H9 (cell line): ENCODE measurements around the gene CDC42. TPM values are rescaled to one million over a fixed set of nuclear protein-coding genes. Genes with fewer than 3 reads are reported as not detected.

Experiments used
- DNase-seq: peaks from one replicate; pipeline ENCODE4 v3.0.0-alpha.2; 2017
- H2AFZ ChIP-seq: one replicate; pipeline ENCODE4 v1.6.1; 2013; ENCODE audit warnings: mild to moderate bottlenecking, low read length, control low read depth, moderate library complexity
- H2AK5ac ChIP-seq: 2 replicates; pipeline ENCODE4 v1.6.1; 2013; ENCODE audit warnings: low read length, control low read depth, mixed read lengths; ENCODE audit not compliant: insufficient read length
- H2BK120ac ChIP-seq: one replicate; pipeline ENCODE4 v1.6.1; 2013; ENCODE audit warnings: low read depth, mild to moderate bottlenecking, low read length, control low read depth, inconsistent platforms; ENCODE audit not compliant: poor library complexity, severe bottlenecking
- H2BK12ac ChIP-seq: 2 replicates; pipeline ENCODE4 v1.6.1; 2013; ENCODE audit warnings: low read length, control low read depth, mixed read lengths, low read depth; ENCODE audit not compliant: insufficient read length
- H2BK15ac ChIP-seq: 2 replicates; pipeline ENCODE4 v1.6.1; 2013; ENCODE audit warnings: low read depth, low read length, control low read depth
- H2BK20ac ChIP-seq: one replicate; pipeline ENCODE4 v1.6.1; 2013; ENCODE audit warnings: low read depth, mild to moderate bottlenecking, low read length, control low read depth, inconsistent platforms; ENCODE audit not compliant: poor library complexity, severe bottlenecking
- H2BK5ac ChIP-seq: 2 replicates; pipeline ENCODE4 v1.6.1; 2013; ENCODE audit warnings: low read length, control low read depth, mixed read lengths; ENCODE audit not compliant: insufficient read length
- H3K14ac ChIP-seq: 2 replicates; pipeline ENCODE4 v1.6.1; 2013; ENCODE audit warnings: low read length, control low read depth; ENCODE audit not compliant: insufficient read depth
- H3K18ac ChIP-seq: 2 replicates; pipeline ENCODE4 v1.6.1; 2013; ENCODE audit warnings: low read depth, mild to moderate bottlenecking, mixed read lengths, low read length, control low read depth; ENCODE audit not compliant: insufficient read length
- H3K23ac ChIP-seq: 2 replicates; pipeline ENCODE4 v1.6.1; 2013; ENCODE audit warnings: low read length, control low read depth, mixed read lengths, low read depth; ENCODE audit not compliant: insufficient read length
- H3K23me2 ChIP-seq: 2 replicates; pipeline ENCODE4 v1.6.1; 2013; ENCODE audit warnings: low read depth, mild to moderate bottlenecking, mixed read lengths, low read length, control low read depth; ENCODE audit not compliant: insufficient read length, poor library complexity, severe bottlenecking
- H3K27ac ChIP-seq: 2 replicates; pipeline ENCODE4 v1.5.1; 2013; ENCODE audit warnings: low read length, control low read depth, mixed read lengths, low read depth; ENCODE audit not compliant: insufficient read length
- H3K27me3 ChIP-seq: 2 replicates; pipeline ENCODE4 v1.6.1; 2013; ENCODE audit warnings: low read length, control low read depth, inconsistent platforms; ENCODE audit not compliant: insufficient read depth
- H3K4ac ChIP-seq: 2 replicates; pipeline ENCODE4 v1.6.1; 2013; ENCODE audit warnings: low read depth, mild to moderate bottlenecking, control low read depth, inconsistent platforms, low read length, moderate library complexity
- H3K4me1 ChIP-seq: 2 replicates; pipeline ENCODE4 v1.6.1; 2013; ENCODE audit warnings: low read length, control low read depth, inconsistent platforms; ENCODE audit not compliant: insufficient read depth
- H3K4me2 ChIP-seq: 2 replicates; pipeline ENCODE4 v1.6.1; 2013; ENCODE audit warnings: low read length, control low read depth, mixed read lengths; ENCODE audit not compliant: insufficient read length, insufficient read depth
- H3K56ac ChIP-seq: 2 replicates; pipeline ENCODE4 v1.6.1; 2013; ENCODE audit warnings: low read depth, mild to moderate bottlenecking, mixed read lengths, low read length, control low read depth; ENCODE audit not compliant: insufficient read length
- H3K79me1 ChIP-seq: 2 replicates; pipeline ENCODE4 v1.6.1; 2013; ENCODE audit warnings: low read depth, mild to moderate bottlenecking, moderate library complexity, low read length, control low read depth, inconsistent platforms; ENCODE audit not compliant: insufficient read depth, poor library complexity, severe bottlenecking
- H3K79me2 ChIP-seq: 2 replicates; pipeline ENCODE4 v1.6.1; 2013; ENCODE audit warnings: low read length, control low read depth, inconsistent platforms; ENCODE audit not compliant: insufficient read depth
- H3K9ac ChIP-seq: 2 replicates; pipeline ENCODE4 v1.6.1; 2013; ENCODE audit warnings: low read length, control low read depth, mixed read lengths; ENCODE audit not compliant: insufficient read length; ENCODE audit errors: extremely low read depth
- H3K9me3 ChIP-seq: one replicate; pipeline ENCODE4 v1.6.1; 2013; ENCODE audit warnings: low read depth, low read length, inconsistent platforms; ENCODE audit not compliant: control insufficient read depth
- H3T11ph ChIP-seq: one replicate; pipeline ENCODE4 v1.6.1; 2013; ENCODE audit warnings: mild to moderate bottlenecking, low read length, control low read depth, inconsistent platforms
- H4K20me1 ChIP-seq: one replicate; pipeline ENCODE4 v1.6.1; 2013; ENCODE audit not compliant: control insufficient read depth, insufficient read length, insufficient read depth
- H4K5ac ChIP-seq: 2 replicates; pipeline ENCODE4 v1.6.1; 2013; ENCODE audit warnings: low read depth, mild to moderate bottlenecking, mixed read lengths, low read length, control low read depth; ENCODE audit not compliant: insufficient read length
- H4K8ac ChIP-seq: replicated peaks from 2 replicates; pipeline ENCODE4 v1.6.1; 2013; ENCODE audit warnings: low read length, control low read depth, mixed read lengths, low read depth; ENCODE audit not compliant: insufficient read length
- H4K91ac ChIP-seq: 2 replicates; pipeline ENCODE4 v1.6.1; 2013; ENCODE audit warnings: low read depth, mild to moderate bottlenecking, moderate library complexity, mixed read lengths, low read length, control low read depth; ENCODE audit not compliant: insufficient read length
- H3K27ac Mint-ChIP-seq, 3 experiments: 2 replicates in 2 of 3; 3 replicates in 1 of 3; pipeline ENCODE4 v1.8.0; 2020 to 2021; ENCODE audit warnings: mixed read lengths in 3 of 3, mild to moderate bottlenecking in 1 of 3, moderate library complexity in 1 of 3
- H3K27me3 Mint-ChIP-seq: 2 replicates; pipeline ENCODE4 v1.8.0; 2021; ENCODE audit warnings: low read depth, mild to moderate bottlenecking, moderate library complexity, mixed read lengths
- H3K36me3 Mint-ChIP-seq, 3 experiments: 2 replicates in 2 of 3; 3 replicates in 1 of 3; pipeline ENCODE4 v1.8.0; 2020 to 2021; ENCODE audit warnings: low read depth in 3 of 3, mixed read lengths in 3 of 3; ENCODE audit not compliant: insufficient read depth in 1 of 3
- H3K4me1 Mint-ChIP-seq, 2 experiments: 2 replicates each; pipeline ENCODE4 v1.8.0; 2020; ENCODE audit warnings: mixed read lengths in 2 of 2
- H3K4me3 Mint-ChIP-seq, 2 experiments: 2 replicates in 1 of 2; 3 replicates in 1 of 2; pipeline ENCODE4 v1.8.0; 2020 to 2021; ENCODE audit warnings: mild to moderate bottlenecking in 2 of 2, mixed read lengths in 2 of 2, moderate library complexity in 1 of 2
- H3K9me3 Mint-ChIP-seq, 2 experiments: 2 replicates in 1 of 2; 3 replicates in 1 of 2; pipeline ENCODE4 v1.8.0; 2020; ENCODE audit warnings: mild to moderate bottlenecking in 2 of 2, mixed read lengths in 2 of 2, moderate library complexity in 1 of 2
- CTCF ChIP-seq: fragments of 200-600 bp; sonication (generic); conservative IDR thresholded peaks from 3 replicates; pipeline ENCODE4 v1.8.0; 2021; ENCODE audit warnings: antibody characterized with exemption, mild to moderate bottlenecking
- WGBS: extraction: QIAGEN DNeasy Blood & Tissue Kit; methylation state at CpG from one replicate; pipeline ENCODE4 v1.1.7; 2013; ENCODE audit warnings: missing lambda C conversion rate, low lambda C conversion rate, mixed read lengths; ENCODE audit not compliant: insufficient read length; ENCODE audit errors: extremely low coverage; 5-methylcytosine and 5-hydroxymethylcytosine counted together
- total RNA-seq: library from RNA; stranded (reverse); gene quantifications from 2 replicates; pipeline ENCODE4 v1.2.1, GENCODE V29; 2021

Gene CDC42
- total RNA-seq, 1 experiment from 2014 or later: 197 TPM

- DNase-seq: no peak
- Histone ChIP-seq H3K23me2 (no peaks in the 10 kb centered on the region), H4K5ac (no peak overlapping the region), H2BK5ac (no peak overlapping the region), H3K27ac (no peak overlapping the region), H3K23ac (no peak overlapping the region), H2AK5ac (no peak overlapping the region), H3K14ac (peak overlapping the region; percentile 27; the same call in 1 of the 2 replicates), H3K79me2 (no peaks in the 10 kb centered on the region), H3T11ph (no peak overlapping the region), H2BK12ac (no peak overlapping the region), H3K27me3 (no peaks in the 10 kb centered on the region), H3K4me2 (no peak overlapping the region), H2BK15ac (no peak overlapping the region), H3K9ac (no peak overlapping the region), H2AFZ (no peak overlapping the region), H4K8ac (no peak overlapping the region), H3K79me1 (no peaks in the 10 kb centered on the region), H2BK120ac (no peak overlapping the region), H3K4me1 (no peaks in the 10 kb centered on the region), H3K18ac (no peak overlapping the region), H3K9me3 (no peaks in the 10 kb centered on the region), H2BK20ac (no peak overlapping the region), H3K4ac (no peak overlapping the region), H3K56ac (no peak overlapping the region), H4K20me1 (no peaks in the 10 kb centered on the region), H4K91ac (no peak overlapping the region)
- no peak overlapping the region for H3K27ac Mint-ChIP-seq
- no peaks in the 10 kb centered on the region for H3K36me3 Mint-ChIP-seq
- TF ChIP-seq CTCF: no peak
- H3K27me3 Mint-ChIP-seq: peaks cover 12% of the 10 kb centered on the region
- WGBS: no CpG with 5 or more reads among the region's 15 CpGs
- H3K4me3 Mint-ChIP-seq: no peak overlapping the region
- H3K9me3 Mint-ChIP-seq: no peaks in the 10 kb centered on the region; a peak in 1 of 5 replicates
- peaks cover 30 to 43% of the 10 kb centered on the region in 2 experiments for H3K4me1 Mint-ChIP-seq
These were observed 81.4 kb downstream of the CDC42 start for GRCh38 chr1:22133931-22134324.
